GM18508 (cell line): ENCODE data around the gene PBX1.

Experiments used
- ATAC-seq: cut with Tn5 transposase; IDR thresholded peaks from one replicate; pipeline ENCODE4 v1.9.1; 2021; ENCODE audit warnings: moderate number of reproducible peaks; ENCODE audit not compliant: insufficient read depth, unreplicated experiment

The PBX1 gene

DNA sequence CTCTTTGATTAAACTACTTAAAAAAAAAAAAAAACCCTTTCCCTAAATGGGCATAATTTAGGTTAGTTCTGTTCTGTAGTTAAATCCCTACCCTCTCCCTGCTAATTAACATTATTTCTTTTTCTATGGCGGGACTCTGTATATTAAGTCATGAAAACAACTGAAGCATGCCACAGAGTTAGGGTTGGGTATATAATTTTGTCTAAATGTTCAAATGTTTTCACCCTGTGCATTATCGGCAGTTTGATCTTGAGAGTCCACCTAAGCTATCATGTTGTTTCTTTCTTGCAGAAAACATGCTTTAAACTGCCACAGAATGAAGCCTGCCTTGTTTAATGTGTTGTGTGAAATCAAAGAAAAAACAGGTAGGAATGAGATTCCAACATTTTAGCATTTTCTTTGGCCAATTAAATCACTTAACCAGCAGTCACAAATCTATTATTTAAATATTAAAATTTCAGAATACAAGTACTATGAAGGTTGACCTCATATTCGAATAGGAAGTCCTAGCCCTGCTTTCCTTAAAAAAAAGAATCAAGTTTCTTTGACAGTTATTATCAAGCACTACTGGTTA is 4.0 kb downstream of the PBX1 start:
- ATAC-seq, result no peak

DNA sequence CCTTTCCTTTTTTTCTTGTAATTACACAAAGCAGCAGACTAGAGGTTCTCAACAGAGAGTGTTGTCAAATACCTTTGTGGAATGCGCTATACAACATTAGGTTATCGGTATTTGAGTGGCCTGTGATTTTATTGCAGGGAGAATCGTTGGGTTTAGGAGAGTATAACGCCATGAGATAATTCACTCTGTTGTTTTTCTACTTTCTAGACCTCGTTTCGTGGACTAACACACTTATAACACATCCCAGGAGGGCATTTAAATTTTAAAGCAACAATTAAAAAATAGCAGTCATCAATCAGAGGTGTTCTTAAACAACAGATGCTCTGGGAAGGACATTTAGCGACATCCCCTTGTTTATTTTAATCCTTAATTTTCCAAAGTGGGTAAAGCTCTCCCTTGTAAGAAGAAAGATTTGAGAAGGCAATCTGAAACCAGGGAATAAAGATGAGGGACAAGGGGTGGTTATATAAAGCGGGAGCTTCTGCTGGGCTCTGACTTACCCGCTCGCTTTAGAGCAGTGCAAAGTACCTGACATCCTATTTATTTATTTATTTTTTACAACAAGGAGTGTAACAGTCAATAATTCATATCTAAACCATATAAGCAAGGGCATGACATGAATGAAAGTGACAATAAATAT is 4.9 kb downstream of the PBX1 start:
- ATAC-seq, result no peak

DNA sequence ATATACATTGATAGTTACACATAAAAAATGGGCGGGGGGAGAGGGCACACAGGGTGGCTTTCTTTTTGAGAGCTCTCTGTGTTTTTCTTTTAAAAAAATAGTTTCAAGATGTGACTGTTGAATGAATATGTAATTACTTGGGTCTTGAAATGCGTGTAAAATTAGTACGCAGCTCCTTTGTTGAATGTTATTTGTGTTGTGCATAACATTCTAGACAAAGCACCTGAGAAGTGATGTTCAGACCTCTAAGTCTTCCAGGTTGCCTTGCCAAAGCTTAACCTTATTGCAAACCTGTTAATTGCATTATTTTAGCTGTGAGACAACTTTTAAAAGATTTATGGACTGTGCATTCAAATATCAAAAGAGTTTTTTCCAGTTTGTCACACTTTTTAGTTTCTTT is 5.4 kb downstream of the PBX1 start:
- no peak for ATAC-seq

DNA sequence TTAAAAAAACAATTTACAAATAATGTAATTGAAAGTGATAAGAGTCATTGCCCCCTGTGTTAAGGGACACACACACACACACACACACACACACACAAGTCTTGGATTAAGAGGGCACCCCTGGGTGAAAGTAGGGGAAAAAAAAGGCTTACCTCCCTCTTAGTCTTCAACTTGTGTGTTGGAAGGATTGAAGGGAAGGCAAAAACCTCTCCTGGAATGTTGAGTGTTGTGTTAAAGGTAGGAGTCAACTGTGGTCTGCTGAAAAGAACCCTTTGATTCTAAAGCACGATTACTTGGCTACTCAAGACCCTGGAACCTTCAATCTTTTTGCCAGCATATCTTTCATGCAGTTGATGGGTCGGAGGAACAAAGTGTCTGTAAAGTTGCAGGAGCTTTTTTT is 6.4 kb downstream of the PBX1 start:
- no peak for ATAC-seq

DNA sequence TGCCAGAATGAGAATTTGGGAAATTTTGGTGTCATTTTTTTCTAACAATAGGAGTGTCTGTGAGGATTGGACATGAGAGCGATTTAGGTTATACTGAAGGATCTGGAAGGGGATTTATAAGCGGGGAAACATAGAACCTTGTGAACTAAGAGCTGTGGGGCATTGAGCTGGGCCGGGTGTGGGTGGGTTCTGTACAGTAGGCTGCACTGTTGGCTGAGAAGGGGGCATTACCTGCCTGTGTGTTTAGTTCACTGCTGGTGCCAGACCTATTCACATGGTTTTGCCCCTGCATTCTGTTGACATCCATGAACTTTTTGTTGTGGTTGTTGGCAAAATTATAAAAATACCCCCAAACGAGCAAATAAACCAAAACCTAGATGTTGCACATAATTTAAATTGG is 8.8 kb downstream of the PBX1 start:
- ATAC-seq, result no peak

DNA sequence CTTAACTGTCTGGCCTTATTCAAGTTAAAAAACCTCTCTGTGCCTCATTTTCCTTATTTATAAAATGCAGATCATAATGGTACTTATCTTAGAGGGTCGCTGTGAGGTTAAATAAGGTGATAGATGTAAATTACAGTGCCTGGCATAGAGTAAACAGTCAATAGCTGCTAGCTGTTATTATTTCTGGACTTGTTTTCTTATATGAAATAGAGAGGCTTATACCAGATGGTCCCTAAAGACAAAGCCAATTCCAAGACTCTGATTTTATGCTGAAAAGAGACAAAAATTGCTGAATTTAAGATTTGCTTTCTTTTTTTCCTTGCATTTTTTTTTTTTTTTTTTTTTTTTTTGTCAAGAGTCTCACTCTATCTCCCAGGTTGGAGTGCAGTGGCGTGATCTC is 10.3 kb downstream of the PBX1 start:
- ATAC-seq, result no peak

DNA sequence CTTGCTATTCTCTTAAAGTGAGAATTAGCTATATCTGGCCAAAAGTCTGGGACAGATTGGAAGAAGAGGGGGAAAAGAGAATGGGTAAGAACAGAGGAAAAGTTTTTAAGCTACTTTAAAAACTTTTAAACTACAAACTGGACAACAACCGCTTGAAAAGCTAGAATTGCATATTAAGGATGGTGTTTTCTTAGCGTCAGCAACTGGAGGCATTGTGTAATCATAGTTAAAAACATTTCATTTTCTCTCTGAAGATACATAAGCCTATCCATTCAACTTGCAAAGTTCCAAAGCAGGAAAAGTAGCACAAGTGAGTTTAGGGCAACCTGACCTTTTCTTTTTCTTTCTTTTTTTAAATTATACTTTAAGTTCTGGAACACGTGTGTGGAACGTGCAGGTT is 10.9 kb downstream of the PBX1 start:
- ATAC-seq, result no peak

DNA sequence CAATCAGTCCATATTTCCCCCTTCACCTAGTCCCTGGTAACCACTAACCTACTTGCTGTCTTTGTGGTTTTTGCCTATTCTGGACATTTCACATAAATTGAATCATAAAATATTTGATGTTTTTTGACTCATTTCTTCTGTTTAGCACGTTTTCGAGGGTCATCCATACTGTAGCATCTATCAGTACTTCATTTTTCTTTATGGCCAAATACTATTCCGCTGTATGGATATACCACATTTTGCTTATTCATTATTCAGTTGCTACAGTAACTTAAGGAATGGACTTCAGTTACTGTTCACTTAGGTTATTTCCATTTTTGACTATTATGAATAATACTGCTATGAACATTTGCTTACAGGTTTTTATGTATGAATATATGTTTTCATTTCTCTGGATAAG is 12.3 kb downstream of the PBX1 start:
- no peak for ATAC-seq

DNA sequence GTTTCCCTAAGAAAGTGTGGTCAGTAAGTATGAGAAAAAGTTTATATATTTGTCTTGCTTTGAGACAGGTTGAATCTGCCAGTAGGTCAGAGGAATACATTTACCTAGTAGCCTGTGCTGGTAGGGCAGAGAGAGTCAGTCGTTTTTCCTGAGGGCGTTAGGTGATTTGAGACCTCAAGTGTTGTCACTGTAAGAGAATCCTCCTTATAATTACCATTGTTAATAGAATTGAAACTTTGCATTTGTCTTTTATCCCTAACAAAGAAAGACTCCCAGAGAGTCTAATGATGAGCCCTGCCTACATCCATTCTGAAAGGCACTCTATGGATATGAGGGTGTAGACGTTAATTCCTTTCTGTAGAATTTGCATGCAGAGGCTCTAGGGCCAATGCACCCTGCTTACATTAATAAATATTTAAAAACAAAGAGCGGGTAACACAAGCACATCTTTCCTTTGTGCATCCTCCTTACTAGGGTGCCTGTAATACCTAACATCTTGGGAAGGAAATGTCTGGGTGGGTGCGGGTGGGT is 16.4 kb downstream of the PBX1 start:
- ATAC-seq, result no peak

DNA sequence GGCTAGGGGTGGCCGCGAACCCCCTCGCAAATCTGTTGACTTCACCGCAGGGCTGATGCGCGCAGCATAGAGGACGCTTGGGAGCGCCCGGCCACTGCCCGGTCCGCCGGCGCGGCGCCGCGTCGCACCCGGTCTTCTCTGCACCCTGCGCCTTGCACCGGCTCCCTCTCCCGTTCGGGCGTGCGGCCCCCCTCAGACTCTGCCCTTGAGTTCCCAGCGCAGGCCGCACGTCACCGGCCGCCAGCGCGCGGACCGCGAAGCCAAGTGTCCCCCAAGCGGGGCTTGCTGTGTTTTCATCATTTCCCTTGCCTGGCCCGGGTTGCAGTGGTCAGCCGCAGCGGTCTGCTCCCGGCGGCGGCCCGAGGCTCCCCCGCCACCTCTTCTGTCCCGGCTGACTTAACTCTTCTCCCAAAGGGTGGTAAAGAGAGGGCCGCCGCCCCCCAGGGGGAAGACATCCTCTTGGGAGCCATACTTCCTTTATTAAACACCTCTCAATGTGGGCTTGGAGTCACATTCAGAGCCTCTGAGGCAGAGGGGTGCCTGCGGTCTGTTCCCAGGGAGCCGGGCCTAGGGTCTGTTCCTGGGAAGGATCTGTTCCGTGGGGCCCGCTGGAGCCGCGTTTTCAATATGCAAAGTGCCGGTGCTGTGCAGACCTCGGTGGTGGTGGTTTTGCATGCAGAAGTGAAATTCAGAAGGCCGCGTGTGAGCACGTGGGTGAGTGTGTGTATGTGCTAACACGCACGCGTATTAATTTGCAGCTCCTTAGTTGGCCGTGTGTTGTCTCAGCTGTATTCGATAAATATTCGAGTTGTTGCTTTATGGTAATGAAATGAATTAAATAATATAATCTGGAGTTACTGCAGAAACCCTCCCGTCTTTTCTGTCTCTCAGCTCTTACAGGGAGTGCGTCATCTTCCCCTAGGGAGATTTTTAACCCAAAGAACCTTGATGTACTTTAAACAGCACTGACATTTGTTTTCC is 17.6 kb downstream of the PBX1 start:
- no peak for ATAC-seq

DNA sequence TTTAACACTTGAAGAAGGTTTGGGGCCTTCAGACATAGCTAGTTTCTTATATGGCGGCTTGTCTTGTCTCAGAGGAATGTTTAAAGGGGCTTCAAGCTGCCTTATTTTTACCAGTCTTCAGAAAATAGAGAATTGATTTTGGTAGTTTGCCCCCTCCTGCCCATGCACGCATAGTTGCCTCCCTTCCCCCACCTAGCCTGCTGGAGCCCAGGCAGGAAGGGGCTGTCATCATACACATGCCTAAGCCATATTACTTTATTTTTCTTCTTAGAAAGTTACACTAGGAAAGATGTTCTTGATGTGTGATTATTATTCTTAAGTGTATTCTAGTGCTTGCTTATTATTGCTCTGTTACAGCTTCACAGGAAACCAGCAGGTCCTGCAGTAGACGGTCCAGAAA is 18.3 kb downstream of the PBX1 start:
- ATAC-seq, result no peak

DNA sequence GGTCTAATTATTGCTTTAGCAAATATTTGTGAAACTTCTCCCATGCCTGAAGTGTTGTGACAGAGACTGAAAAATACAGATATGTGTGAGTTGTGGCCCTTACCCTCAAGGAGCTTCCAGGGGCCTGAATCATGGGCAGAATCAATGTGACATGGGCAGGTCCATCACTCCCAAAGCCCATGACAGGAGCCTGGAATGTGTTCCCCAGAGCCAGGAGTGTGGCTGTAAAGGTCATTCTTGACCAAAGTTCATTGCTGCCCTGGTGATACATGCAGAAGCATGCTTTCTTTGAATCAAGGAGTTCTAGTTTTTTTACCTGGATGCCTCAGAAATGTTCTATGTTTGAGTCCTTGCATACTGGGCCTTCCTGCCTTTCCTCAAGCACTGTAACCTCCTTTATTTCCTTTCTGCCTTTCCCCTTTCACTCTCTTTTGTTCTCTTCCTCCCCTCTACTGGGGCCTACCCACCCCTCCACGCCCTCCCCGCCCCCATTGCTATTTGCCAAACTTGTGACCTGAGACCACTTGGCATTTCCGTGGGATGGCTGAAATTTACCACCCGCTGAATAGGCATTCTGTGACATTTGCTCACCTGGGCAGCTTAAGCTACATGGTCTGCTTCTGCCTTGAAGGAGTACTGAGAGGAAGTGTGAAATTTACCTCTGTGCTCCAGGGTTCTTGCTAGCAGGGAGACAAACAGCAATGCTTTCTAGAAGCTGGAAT is 19.7 kb downstream of the PBX1 start:
- no peak for ATAC-seq

DNA sequence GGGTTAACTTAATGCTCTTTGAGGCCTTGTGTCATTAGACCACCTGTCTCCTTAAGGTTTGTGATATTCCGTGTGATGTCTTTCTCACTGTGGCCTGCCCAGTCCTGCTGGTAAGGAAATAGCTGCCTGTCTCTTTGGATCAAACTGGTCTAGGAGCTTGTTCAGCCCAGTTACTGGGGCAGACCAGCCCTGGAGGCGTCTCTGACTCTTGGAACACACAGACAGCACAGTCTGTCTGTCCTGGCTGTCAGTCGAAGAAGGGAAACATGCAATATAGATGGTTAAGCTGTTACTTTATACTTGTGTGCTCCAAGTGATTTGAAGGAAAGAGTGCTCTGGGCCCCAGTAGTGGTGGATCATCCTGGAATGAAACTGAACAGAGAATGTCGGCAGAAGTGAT is 20.4 kb downstream of the PBX1 start:
- no peak for ATAC-seq

DNA sequence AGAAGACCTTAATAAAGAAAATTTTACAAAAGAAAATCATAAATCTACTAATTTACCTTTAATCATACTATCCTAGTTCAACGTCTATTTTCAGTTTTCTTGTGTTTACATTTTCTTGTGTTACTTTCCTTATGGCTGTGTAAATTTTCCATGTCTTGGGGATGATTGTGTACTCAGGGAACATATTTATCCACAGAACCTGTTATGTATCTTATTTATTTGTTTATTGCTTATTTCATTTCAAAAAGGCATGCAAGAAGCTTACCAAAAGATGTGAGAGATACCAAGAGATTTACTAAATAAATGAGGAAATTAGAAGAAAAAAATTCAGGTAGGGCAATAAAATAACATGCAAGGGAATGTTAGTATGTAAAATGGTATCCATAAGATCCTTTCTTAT is 22.8 kb downstream of the PBX1 start:
- no peak for ATAC-seq

DNA sequence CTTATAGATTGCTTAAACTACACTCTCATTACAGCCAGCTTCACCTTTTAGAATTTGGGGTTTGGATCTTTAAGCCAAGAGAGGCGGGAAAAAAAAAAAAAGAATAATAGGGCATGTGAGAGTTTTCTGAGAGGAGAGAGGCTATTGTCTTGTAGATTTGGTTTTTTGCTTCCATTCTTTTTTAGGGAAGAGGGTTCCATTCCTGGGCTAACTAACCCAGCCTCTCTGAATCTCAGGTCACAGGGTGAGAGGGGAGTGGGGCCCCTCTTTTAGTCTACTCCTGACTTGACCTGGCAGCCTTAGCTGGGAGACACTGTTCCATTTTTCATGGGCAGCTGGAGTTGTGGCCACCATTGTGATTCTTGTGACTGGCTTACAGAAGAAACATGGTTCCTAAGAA is 24.2 kb downstream of the PBX1 start:
- ATAC-seq, result no peak

DNA sequence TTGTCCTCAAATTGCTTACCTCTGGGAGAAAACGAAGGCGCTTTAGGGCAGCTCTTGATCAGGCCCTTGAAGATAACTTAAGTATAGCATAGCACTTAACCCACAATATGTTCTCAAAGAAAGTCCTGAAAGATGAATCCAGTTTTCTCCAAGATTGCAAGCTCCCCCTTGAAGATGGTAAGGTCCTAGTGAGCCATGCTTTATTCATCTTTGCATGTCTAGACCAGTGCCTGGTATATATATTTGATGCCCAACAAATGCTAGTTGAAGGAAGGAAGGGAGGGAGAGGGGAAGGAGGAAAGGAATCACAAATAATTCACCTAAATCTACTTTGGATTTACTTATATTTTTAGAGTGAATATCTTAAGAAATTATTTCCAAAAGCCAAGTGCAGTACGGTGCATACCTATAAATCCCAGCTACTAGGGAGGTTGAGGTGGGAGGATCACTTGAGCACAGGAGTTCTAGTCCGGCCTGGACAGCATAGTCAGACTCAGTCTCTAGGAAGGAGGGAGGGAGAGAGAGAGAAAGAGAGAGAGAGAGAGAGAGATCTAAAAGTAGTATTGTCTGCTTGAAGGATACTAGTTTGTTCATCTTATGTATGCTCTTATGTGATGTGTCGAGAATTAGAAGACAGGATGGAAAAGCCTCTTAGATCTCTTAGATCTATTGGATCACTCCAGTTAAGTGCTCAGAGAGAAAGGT is 25.0 kb downstream of the PBX1 start:
- ATAC-seq, result no peak

DNA sequence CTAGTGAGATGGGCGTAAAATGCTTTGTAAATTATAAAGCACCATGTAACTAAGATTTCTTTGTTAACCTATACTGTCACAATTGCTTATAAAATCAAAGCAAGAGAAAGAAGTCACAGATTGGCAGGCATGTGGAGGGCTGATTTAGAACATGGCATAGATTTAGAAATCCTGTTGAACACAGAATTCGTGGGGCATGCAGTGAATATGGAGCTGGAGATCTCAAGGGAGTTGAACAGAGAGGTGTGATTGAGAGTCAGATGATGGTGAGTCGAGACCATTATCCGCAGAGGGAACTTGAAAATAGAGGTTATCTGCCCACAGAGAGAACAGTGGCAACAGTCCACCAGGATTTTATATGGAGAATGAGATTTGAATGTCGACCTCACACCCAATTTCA is 27.6 kb downstream of the PBX1 start:
- ATAC-seq, result no peak

DNA sequence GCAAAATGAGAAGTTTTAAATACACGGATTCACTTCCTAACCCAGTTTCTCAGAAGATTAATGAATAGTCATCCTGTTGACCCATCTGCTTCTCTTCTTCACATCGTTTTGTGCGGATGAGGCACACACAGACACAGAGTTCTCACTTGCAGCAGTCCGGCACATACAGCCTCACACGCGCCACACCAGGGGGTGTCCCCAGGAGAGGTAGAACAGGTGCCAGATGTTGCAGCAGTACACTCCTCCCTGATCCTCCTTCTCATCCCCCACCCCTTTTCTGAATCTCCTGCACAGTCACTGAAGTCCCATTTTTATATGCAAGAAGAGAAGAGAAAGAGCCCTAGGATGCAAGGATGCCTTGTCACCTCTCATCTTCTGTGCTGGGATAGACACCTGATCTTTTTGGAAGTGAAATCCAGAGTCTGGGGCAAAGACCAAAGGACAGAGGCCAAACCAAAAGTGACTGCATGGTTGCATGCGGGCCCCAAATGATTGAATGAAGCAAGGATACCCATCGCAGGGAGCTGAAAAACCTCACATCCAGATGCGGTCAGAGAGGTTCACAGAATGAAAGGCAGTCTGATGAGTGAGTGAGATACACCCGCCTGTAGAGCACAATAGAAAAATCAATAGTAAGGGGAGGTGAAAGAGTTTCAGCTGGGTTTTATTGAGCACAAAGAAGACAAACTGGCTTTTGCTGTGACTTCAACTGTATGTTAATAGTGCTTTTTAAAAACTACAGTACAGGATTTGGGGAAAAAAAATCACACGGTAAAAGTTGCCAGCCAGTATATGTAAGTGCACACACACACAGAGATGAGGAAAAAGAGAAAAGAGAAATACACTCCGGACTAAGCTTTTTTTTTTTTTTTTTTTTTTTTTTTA is 28.9 kb downstream of the PBX1 start:
- ATAC-seq, result no peak
